ENCODE data around the gene TTLL11.

GRCh38 chr9:122086873-122087272 lies 6.2 kb downstream of the TTLL11 start:
- TF ChIP-seq EP300 (conservative IDR thresholded peaks at IDR 0.05; ENCODE audit: poor library complexity, severe bottlenecking) (no peak), EZH2 (IDR thresholded peaks at IDR 0.05; ENCODE audit: borderline replicate concordance, insufficient read depth, low read length, poor library complexity, severe bottlenecking) (no peak)
- TF ChIP-seq, protein P1, sequence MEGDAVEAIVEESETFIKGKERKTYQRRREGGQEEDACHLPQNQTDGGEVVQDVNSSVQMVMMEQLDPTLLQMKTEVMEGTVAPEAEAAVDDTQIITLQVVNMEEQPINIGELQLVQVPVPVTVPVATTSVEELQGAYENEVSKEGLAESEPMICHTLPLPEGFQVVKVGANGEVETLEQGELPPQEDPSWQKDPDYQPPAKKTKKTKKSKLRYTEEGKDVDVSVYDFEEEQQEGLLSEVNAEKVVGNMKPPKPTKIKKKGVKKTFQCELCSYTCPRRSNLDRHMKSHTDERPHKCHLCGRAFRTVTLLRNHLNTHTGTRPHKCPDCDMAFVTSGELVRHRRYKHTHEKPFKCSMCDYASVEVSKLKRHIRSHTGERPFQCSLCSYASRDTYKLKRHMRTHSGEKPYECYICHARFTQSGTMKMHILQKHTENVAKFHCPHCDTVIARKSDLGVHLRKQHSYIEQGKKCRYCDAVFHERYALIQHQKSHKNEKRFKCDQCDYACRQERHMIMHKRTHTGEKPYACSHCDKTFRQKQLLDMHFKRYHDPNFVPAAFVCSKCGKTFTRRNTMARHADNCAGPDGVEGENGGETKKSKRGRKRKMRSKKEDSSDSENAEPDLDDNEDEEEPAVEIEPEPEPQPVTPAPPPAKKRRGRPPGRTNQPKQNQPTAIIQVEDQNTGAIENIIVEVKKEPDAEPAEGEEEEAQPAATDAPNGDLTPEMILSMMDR (IDR thresholded peaks at IDR 0.05; ENCODE audit: poor library complexity, severe bottlenecking) = no peak
